Loucy (cell line): ENCODE results near the gene ENPP1.

Experiments used
- EZH2phosphoT487 ChIP-seq: fragments of 200-600 bp; IDR thresholded peaks from 2 replicates; pipeline ENCODE4 v1.6.1; 2018; ENCODE audit warnings: antibody characterized with exemption, mild to moderate bottlenecking, moderate library complexity, borderline replicate concordance
- TF ChIP-seq, protein P1 (sequence below): fragments of 200-600 bp; sonication (generic); conservative IDR thresholded peaks from 2 replicates; pipeline ENCODE4 v1.5.1; 2014; ENCODE audit warnings: mild to moderate bottlenecking, antibody characterized with exemption, low read length

DNA sequence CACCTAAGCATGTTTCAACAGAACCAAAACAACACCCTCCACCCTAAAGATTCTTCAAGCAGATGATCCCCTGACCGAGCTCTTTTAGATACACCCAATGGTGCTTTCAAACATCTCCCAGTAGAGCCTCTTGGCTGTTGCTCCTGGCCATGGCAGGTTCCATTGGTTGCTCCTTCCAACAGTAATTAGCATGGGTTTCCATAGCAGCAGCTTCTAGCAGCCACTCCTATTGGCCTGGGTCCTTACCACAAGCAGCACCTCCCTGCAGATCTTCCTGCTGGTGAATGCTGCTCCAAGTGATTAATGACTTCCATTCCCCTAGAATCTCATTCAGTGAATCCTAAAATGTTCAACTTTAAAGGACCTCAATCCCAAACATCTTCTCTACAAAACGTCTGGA is 129.4 kb downstream of the ENPP1 start:
- TF ChIP-seq, protein P1, sequence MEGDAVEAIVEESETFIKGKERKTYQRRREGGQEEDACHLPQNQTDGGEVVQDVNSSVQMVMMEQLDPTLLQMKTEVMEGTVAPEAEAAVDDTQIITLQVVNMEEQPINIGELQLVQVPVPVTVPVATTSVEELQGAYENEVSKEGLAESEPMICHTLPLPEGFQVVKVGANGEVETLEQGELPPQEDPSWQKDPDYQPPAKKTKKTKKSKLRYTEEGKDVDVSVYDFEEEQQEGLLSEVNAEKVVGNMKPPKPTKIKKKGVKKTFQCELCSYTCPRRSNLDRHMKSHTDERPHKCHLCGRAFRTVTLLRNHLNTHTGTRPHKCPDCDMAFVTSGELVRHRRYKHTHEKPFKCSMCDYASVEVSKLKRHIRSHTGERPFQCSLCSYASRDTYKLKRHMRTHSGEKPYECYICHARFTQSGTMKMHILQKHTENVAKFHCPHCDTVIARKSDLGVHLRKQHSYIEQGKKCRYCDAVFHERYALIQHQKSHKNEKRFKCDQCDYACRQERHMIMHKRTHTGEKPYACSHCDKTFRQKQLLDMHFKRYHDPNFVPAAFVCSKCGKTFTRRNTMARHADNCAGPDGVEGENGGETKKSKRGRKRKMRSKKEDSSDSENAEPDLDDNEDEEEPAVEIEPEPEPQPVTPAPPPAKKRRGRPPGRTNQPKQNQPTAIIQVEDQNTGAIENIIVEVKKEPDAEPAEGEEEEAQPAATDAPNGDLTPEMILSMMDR: no peak
- TF ChIP-seq EZH2phosphoT487: no peak
